ENCODE measurements around the gene LEF1. TPM values are rescaled to one million over a fixed set of nuclear protein-coding genes. Genes with fewer than 3 reads are reported as not detected.

Gene LEF1
- total and polyA plus RNA-seq, 2 donors (not counting 1 experiment from before 2014, with no cell fraction given) = 2.4 to 5.1 TPM

GRCh38 chr4:108056418-108056817 lies 112.3 kb downstream of the LEF1 start:
- ChIA-PET CTCF (no interaction called here), POLR2A (no interaction called here)
- Histone ChIP-seq H3K4me3 (ENCODE audit: control extremely low read depth in 1 of 5, extremely low read depth in 1 of 5, insufficient read depth in 1 of 5, low read depth in 2 of 5, low read length in 4 of 5) (no peak overlapping the region), H3K36me3 (replicated peaks in 1 of 2; ENCODE audit: control extremely low read depth in 1 of 2, control insufficient read depth in 1 of 2, extremely low read depth in 1 of 2, insufficient read depth in 2 of 2, low read length in 1 of 2) (no peaks in the 10 kb centered on the region), H3K9ac (ENCODE audit: low read length) (no peak overlapping the region), H3K79me2 (ENCODE audit: control insufficient read depth, insufficient read depth, low read length) (no peaks in the 10 kb centered on the region), H3K4me1 (ENCODE audit: control insufficient read depth in 2 of 2, insufficient read depth in 2 of 2, low read length in 2 of 2) (no peaks in the 10 kb centered on the region), H3K27me3 (replicated peaks in 1 of 4; ENCODE audit: control extremely low read depth in 1 of 4, control insufficient read depth in 3 of 4, insufficient read depth in 4 of 4, low read length in 3 of 4) (no peaks in the 10 kb centered on the region), H4K20me1 (ENCODE audit: control insufficient read depth, insufficient read depth, low read length, poor library complexity, severe bottlenecking) (no peaks in the 10 kb centered on the region), H2AFZ (ENCODE audit: insufficient read depth, low read depth, low read length, poor library complexity, severe bottlenecking) (no peak overlapping the region), H3K4me2 (replicated peaks; ENCODE audit: low read depth, low read length, poor library complexity, severe bottlenecking) (no peak overlapping the region), H3K9me3 (ENCODE audit: control extremely low read depth in 1 of 3, control insufficient read depth in 2 of 3, insufficient read depth in 1 of 3, low read length in 2 of 3) (no peaks in the 10 kb centered on the region), H3K27ac (ENCODE audit: low read length in 2 of 2) (no peak overlapping the region)
- no peak for TF ChIP-seq CTCF (IDR thresholded peaks at IDR 0.05)
- TF ChIP-seq EZH2 (IDR thresholded peaks at IDR 0.05; ENCODE audit: borderline replicate concordance, insufficient read depth, low read depth, low read length, poor library complexity, severe bottlenecking) = no peak
- H3K4me1 Mint-ChIP-seq = no peaks in the 10 kb centered on the region
- no peak for ATAC-seq (ENCODE audit: low read depth)
- intact Hi-C loops (cut with micrococcal nuclease) = no loop called here
- peaks cover 8% of the 10 kb centered on the region for H3K27me3 Mint-ChIP-seq
- no peak overlapping the region for H3K4me3 Mint-ChIP-seq
- DNase-seq = no peak
- WGBS (ENCODE audit: insufficient coverage) = 76% methylated on average over 6 of the region's 6 CpGs
- H3K9me3 Mint-ChIP-seq (ENCODE audit: insufficient read depth) = no peaks in the 10 kb centered on the region
- H3K27ac Mint-ChIP-seq = no peak overlapping the region

- POLR2A ChIA-PET = no interaction called here
- Histone ChIP-seq H2AFZ (ENCODE audit: insufficient read depth, low read depth, low read length, poor library complexity, severe bottlenecking) (no peak overlapping the region), H3K4me3 (ENCODE audit: control extremely low read depth in 1 of 5, extremely low read depth in 1 of 5, insufficient read depth in 1 of 5, low read depth in 2 of 5, low read length in 4 of 5) (no peak overlapping the region), H3K9me3 (ENCODE audit: control extremely low read depth in 1 of 3, control insufficient read depth in 2 of 3, insufficient read depth in 1 of 3, low read length in 2 of 3) (no peaks in the 10 kb centered on the region), H3K4me1 (ENCODE audit: control insufficient read depth in 2 of 2, insufficient read depth in 2 of 2, low read length in 2 of 2) (no peaks in the 10 kb centered on the region), H3K27me3 (replicated peaks in 1 of 4; ENCODE audit: control extremely low read depth in 1 of 4, control insufficient read depth in 3 of 4, insufficient read depth in 4 of 4, low read length in 3 of 4) (no peaks in the 10 kb centered on the region), H3K36me3 (replicated peaks in 1 of 2; ENCODE audit: control extremely low read depth in 1 of 2, control insufficient read depth in 1 of 2, extremely low read depth in 1 of 2, insufficient read depth in 2 of 2, low read length in 1 of 2) (no peaks in the 10 kb centered on the region), H3K4me2 (replicated peaks; ENCODE audit: low read depth, low read length, poor library complexity, severe bottlenecking) (no peak overlapping the region), H3K9ac (ENCODE audit: low read length) (no peak overlapping the region), H3K27ac (ENCODE audit: low read length in 2 of 2) (no peak overlapping the region), H4K20me1 (ENCODE audit: control insufficient read depth, insufficient read depth, low read length, poor library complexity, severe bottlenecking) (no peaks in the 10 kb centered on the region), H3K79me2 (ENCODE audit: control insufficient read depth, insufficient read depth, low read length) (no peaks in the 10 kb centered on the region)
- ATAC-seq (ENCODE audit: low read depth) (no peak), DNase-seq (no peak)
- WGBS (ENCODE audit: insufficient coverage) = no CpG with 5 or more reads among the region's 3 CpGs
- peaks cover 7% of the 10 kb centered on the region for H3K27me3 Mint-ChIP-seq
- no peaks in the 10 kb centered on the region for H3K9me3 Mint-ChIP-seq (ENCODE audit: insufficient read depth)
- no peaks in the 10 kb centered on the region for H3K4me1 Mint-ChIP-seq
- TF ChIP-seq CTCF (IDR thresholded peaks at IDR 0.05) = no peak
- no peak for TF ChIP-seq EZH2 (IDR thresholded peaks at IDR 0.05; ENCODE audit: borderline replicate concordance, insufficient read depth, low read depth, low read length, poor library complexity, severe bottlenecking)
- intact Hi-C loops (cut with micrococcal nuclease) = no loop called here
- CTCF ChIA-PET = no interaction called here
- no peak overlapping the region for H3K27ac Mint-ChIP-seq
- no peak overlapping the region for H3K4me3 Mint-ChIP-seq
These were observed 112.9 kb downstream of the LEF1 start for GRCh38 chr4:108055787-108056186.

Measured in B cell (primary cell).